GM12878 (cell line): ENCODE measurements around the gene CTSO. TPM values are rescaled to one million over a fixed set of nuclear protein-coding genes. Genes with fewer than 3 reads are reported as not detected.

ENCODE experiments used
- ATAC-seq: fragments of 200-7000 bp; cut with Tn5 transposase; 3 replicates; pipeline ENCODE4 v1.9.1; 2020; ENCODE audit warnings: mild to moderate bottlenecking, moderate library complexity
- BruUV-seq: library from RNA; stranded (reverse); fragments of 400-500 nt; replicated peaks from 2 replicates; lab custom pipeline; 2021; lab: Mats Ljungman, UMichigan
- CTCF ChIA-PET: fragments of 300-600 bp; sonication (Branson Sonifier 250); formaldehyde crosslinking; extraction: SDS; loops from one replicate; lab custom pipeline; 2021; ENCODE audit warnings: inconsistent platforms; lab: Yijun Ruan, JAX
- POLR2A ChIA-PET: fragments of 350-600 bp; formaldehyde crosslinking; extraction: SDS; loops from one replicate; lab custom pipeline; 2021; ENCODE audit warnings: inconsistent platforms; lab: Charles Lee
- RAD21 ChIA-PET: fragments of 300-600 bp; sonication (Branson Sonifier 250); formaldehyde crosslinking; loops from one replicate; lab custom pipeline; 2023; ENCODE audit warnings: antibody characterized with exemption; ENCODE audit not compliant: unreplicated experiment; lab: Charles Lee
- SMC1A ChIA-PET: fragments of 300-600 bp; sonication (Branson Sonifier 250); formaldehyde crosslinking; loops from one replicate; lab custom pipeline; 2023; ENCODE audit not compliant: unreplicated experiment, uncharacterized antibody; lab: Charles Lee
- DNase-seq: peaks from one replicate; pipeline ENCODE4 v3.0.0-alpha.2; 2011; ENCODE audit warnings: low read depth, low spot score
- FAIRE-seq: peaks from 3 replicates; lab custom pipeline; 2011; peaks lifted over from hg19 to GRCh38; lab: Jason Lieb, UNC
- H2AFZ ChIP-seq: 2 replicates; pipeline ENCODE4 v1.6.0; 2011; ENCODE audit warnings: low read depth, low read length, control low read depth; ENCODE audit not compliant: control insufficient read depth
- H3K27ac ChIP-seq: 2 replicates; pipeline ENCODE4 v1.5.1; 2011; ENCODE audit warnings: control low read depth; ENCODE audit not compliant: control insufficient read depth, insufficient read depth
- H3K27me3 ChIP-seq, 2 experiments: replicated peaks in 1 of 2; 2 replicates each; pipeline versions ENCODE4 v1.6.0 to v1.6.1; 2011; ENCODE audit warnings: low read length in 1 of 2; ENCODE audit not compliant: control insufficient read depth in 2 of 2, insufficient read depth in 2 of 2
- H3K36me3 ChIP-seq, 2 experiments: 2 replicates each; pipeline ENCODE4 v1.5.1; 2011; ENCODE audit warnings: low read length in 1 of 2; ENCODE audit not compliant: control insufficient read depth in 2 of 2, insufficient read depth in 2 of 2
- H3K4me1 ChIP-seq: 2 replicates; pipeline ENCODE4 v1.6.1; 2011; ENCODE audit warnings: mild to moderate bottlenecking, low read length, moderate library complexity, mixed read lengths; ENCODE audit not compliant: control insufficient read depth, insufficient read depth
- H3K4me2 ChIP-seq: 2 replicates; pipeline ENCODE4 v1.6.0; 2011; ENCODE audit warnings: control low read depth; ENCODE audit not compliant: control insufficient read depth, insufficient read depth
- H3K4me3 ChIP-seq: fragments of 200-600 bp; sonication (generic); 2 replicates; pipeline ENCODE4 v1.5.1; 2016
- H3K79me2 ChIP-seq: 2 replicates; pipeline ENCODE4 v1.6.0; 2011; ENCODE audit warnings: low read length; ENCODE audit not compliant: control insufficient read depth, insufficient read depth
- H3K9ac ChIP-seq: 2 replicates; pipeline ENCODE4 v1.8.0; 2011; ENCODE audit warnings: low read length, control low read depth, mixed read lengths; ENCODE audit not compliant: control insufficient read depth, insufficient read depth
- H3K9me3 ChIP-seq: replicated peaks from 3 replicates; pipeline ENCODE4 v1.5.1; 2011; ENCODE audit warnings: mild to moderate bottlenecking, low read length; ENCODE audit not compliant: control insufficient read depth, insufficient read depth
- H4K20me1 ChIP-seq: 2 replicates; pipeline ENCODE4 v1.6.0; 2011; ENCODE audit not compliant: control insufficient read depth, insufficient read depth
- BCLAF1 ChIP-seq: fragments of 450-650 bp; IDR thresholded peaks from 2 replicates; pipeline ENCODE4 v1.6.1; 2017; ENCODE audit warnings: antibody characterized with exemption, mild to moderate bottlenecking, moderate library complexity
- FOXK2 ChIP-seq: fragments of 450-650 bp; IDR thresholded peaks from 2 replicates; pipeline ENCODE4 v1.6.1; 2017; ENCODE audit warnings: mild to moderate bottlenecking, moderate library complexity
- SUPT20H ChIP-seq: IDR thresholded peaks from 2 replicates; pipeline ENCODE4 v1.6.1; 2011; ENCODE audit warnings: low read depth, mild to moderate bottlenecking, low read length, moderate library complexity, borderline replicate concordance; ENCODE audit not compliant: control insufficient read depth
- TCF3 ChIP-seq: IDR thresholded peaks from 2 replicates; pipeline ENCODE4 v1.6.1; 2012; ENCODE audit warnings: low read depth, mild to moderate bottlenecking, low read length, borderline replicate concordance; ENCODE audit not compliant: insufficient read depth
- WGBS: methylation state at CpG from one replicate; pipeline ENCODE4 v1.1.6; 2016; ENCODE audit warnings: low lambda C conversion rate; ENCODE audit not compliant: insufficient replicate concordance, insufficient coverage; ENCODE audit errors: missing lambda C conversion rate; 5-methylcytosine and 5-hydroxymethylcytosine counted together
- in situ Hi-C: fragments of 300-500 bp; cut with MboI; formaldehyde crosslinking; loops from 9 replicates; pipeline ENCODE4 v1.14.3; 2018; ENCODE audit warnings: mixed read lengths
- intact Hi-C: fragments of 100-400 bp; cut with micrococcal nuclease; formaldehyde crosslinking; loops from one replicate; pipeline ENCODE4 v1.14.2; 2022; ENCODE audit not compliant: unreplicated experiment
- polyA plus RNA-seq, 11 experiments: library from polyadenylated mRNA; depleted of rRNA in 4 of 11; unstranded in 6 of 11; stranded (reverse) in 5 of 11; fragments of >200 nt; fragmentation: Nextera tagmentation in 4 of 11; fragmentation: Illumina TruSeq in 1 of 11; extraction: Ambion mirVana in 4 of 11; extraction: Trizol in 1 of 11; gene quantifications; 1 replicate in 1 of 11; 2 replicates in 10 of 11; pipeline versions ENCODE4 v1.2.1 to v1.2.3, GENCODE V29; 2011 to 2016; ENCODE audit warnings: inconsistent platforms in 2 of 11, missing spikeins in 2 of 11, low read depth in 1 of 11
- total RNA-seq, 4 experiments: library from RNA; depleted of rRNA in 3 of 4; stranded (reverse); fragments of >200 nt in 3 of 4; fragmentation: Illumina TruSeq in 1 of 4; extraction: Trizol in 1 of 4; gene quantifications; 2 replicates each; pipeline versions ENCODE4 v1.2.1 to v1.2.3, GENCODE V29; 2013 to 2021

The CTSO gene
- total and polyA plus RNA-seq, 10 of the 15 experiments (the other 5 are each of a cell fraction or from before 2014, with no cell fraction given) = 3.9 to 9.7 (median 7.0) TPM

DNA sequence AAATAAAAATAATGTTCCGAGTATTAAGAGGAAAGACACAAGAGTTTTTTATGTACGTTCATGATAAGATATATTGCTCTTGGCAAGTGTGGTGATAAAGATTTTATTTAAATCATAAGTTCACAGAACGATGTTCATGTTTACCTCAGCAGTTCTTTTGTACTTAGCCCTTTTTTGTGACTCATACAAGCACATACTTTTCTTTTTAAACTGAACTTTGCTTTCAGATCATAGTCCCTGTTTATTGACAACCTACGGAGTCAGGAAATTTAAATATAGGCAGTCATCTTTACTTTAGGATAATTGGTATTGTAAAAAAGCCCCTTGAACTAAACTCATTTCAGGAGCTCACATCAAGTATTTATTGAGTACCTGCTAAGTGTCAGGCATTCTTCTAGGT lies 1.3 kb upstream of the CTSO start:
- Histone ChIP-seq H3K4me1 (no peaks in the 10 kb centered on the region), H3K9ac (no peak overlapping the region)
- SMC1A ChIA-PET = interaction anchor here (0.7 kb wide), 1 partner anchor 143 kb away, joined by 3 read pairs; no protein-coding TSS in a partner anchor
- no peak for TF ChIP-seq FOXK2
- no peak for TF ChIP-seq SUPT20H
- TF ChIP-seq TCF3 = no peak
- no peak for TF ChIP-seq BCLAF1
- TF ChIP-seq, all 136 proteins: peak for 0
- 98% methylated on average over 4 of the region's 4 CpGs for WGBS
- CTCF ChIA-PET = interaction anchor here (1.2 to 8.5 kb wide), 2 partner anchors 25 to 146 kb away, joined by 3 to 186 read pairs; no protein-coding TSS in a partner anchor
- FAIRE-seq (no peak), DNase-seq (no peak), ATAC-seq (no peak)
- intact Hi-C loops (loop anchor here (5.0 to 10.0 kb wide), 4 partner anchors 288 to 1250 kb away; partner anchors contain the start of genes GUCY1A1 and MAP9), in situ Hi-C loops (loop anchor here (5.0 kb wide), 1 partner anchor 148 kb away; no protein-coding TSS in a partner anchor)
- H3K4me2 ChIP-seq = no peak overlapping the region
- no peaks in the 10 kb centered on the region for H4K20me1 ChIP-seq
- H3K79me2 ChIP-seq = no peaks in the 10 kb centered on the region; the same call in 1 of the 2 replicates
- no TSS peak for BruUV-seq
- POLR2A ChIA-PET = no interaction called here
- RAD21 ChIA-PET = interaction anchor here (0.8 kb wide), 1 partner anchor 145 kb away, joined by 3 read pairs; no protein-coding TSS in a partner anchor
- H2AFZ ChIP-seq = no peak overlapping the region
- H3K27me3 ChIP-seq = no peaks in the 10 kb centered on the region
- H3K9me3 ChIP-seq = no peaks in the 10 kb centered on the region
- no peak overlapping the region for H3K27ac ChIP-seq
- H3K36me3 ChIP-seq = no peaks in the 10 kb centered on the region
- no peak overlapping the region for H3K4me3 ChIP-seq
